Stimulated activated CD4-positive, alpha-beta T cell treated with anti-CD3 and anti-CD28 coated beads, Interleukin-1b, Interleukin-23, amount 100 ng/mL, for 1 hour (primary cell): ENCODE data around the gene NLRC5.
A peak's percentile ranks its signal among the peaks of the same experiment; 100 is the strongest.

Source experiments
- DNase-seq, 2 donors: peaks; one replicate each; pipeline ENCODE4 v3.0.0-alpha.2; 2020; ENCODE audit warnings: low read depth in 2 of 2

NLRC5 gene

DNA sequence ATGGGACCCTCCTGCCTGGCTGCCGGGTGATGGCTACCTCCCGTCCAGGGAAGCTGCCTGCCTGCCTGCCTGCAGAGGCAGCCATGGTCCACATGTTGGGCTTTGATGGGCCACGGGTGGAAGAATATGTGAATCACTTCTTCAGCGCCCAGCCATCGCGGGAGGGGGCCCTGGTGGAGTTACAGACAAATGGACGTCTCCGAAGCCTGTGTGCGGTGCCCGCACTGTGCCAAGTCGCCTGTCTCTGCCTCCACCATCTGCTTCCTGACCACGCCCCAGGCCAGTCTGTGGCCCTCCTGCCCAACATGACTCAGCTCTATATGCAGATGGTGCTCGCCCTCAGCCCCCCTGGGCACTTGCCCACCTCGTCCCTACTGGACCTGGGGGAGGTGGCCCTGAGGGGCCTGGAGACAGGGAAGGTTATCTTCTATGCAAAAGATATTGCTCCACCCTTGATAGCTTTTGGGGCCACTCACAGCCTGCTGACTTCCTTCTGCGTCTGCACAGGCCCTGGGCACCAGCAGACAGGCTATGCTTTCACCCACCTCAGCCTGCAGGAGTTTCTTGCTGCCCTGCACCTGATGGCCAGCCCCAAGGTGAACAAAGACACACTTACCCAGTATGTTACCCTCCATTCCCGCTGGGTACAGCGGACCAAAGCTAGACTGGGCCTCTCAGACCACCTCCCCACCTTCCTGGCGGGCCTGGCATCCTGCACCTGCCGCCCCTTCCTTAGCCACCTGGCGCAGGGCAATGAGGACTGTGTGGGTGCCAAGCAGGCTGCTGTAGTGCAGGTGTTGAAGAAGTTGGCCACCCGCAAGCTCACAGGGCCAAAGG lies 36.8 kb downstream of the NLRC5 start:
- no peak for DNase-seq

DNA sequence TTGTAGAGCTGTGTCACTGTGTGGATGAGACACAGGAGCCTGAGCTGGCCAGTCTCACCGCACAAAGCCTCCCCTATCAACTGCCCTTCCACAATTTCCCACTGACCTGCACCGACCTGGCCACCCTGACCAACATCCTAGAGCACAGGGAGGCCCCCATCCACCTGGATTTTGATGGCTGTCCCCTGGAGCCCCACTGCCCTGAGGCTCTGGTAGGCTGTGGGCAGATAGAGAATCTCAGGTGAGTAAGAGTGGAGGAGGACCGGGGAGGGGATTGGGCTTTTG lies 37.4 kb downstream of the NLRC5 start:
- DNase-seq = no peak

DNA sequence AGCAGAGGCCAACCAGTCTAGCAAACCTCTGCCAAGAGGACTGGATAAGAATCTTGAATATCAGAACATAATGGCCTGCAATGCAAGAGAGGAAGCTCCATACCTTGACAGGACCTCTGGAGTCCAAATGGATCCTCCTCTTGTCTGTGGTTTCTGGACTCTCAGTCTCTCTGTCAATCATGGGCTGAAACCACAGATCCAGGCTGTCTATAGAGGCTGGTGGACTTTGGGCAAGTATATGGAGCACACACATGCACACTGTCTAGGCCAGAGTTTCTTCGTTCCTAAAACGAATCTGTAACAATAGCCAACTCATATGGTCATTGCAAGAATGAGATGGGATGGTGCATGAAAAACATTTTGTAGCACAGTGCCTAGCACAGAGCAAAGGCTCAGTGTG lies 37.7 kb downstream of the NLRC5 start:
- no peak for DNase-seq

DNA sequence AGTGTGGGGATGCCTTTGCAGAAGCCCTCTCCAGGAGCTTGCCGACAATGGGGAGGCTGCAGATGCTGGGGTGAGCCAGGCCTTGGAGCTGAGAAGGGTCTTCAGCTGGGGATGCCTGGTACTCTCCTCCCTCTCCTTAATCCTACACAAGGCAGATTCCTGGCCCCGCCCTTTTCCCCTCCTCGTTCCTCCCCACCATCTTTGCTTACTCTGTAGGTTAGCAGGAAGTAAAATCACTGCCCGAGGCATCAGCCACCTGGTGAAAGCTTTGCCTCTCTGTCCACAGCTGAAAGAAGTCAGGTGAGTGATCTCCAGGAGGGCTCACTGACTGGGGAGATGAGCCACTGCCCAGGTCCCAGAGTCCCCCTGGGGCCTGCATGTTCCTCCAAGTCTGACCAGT lies 38.7 kb downstream of the NLRC5 start:
- no peak for DNase-seq

DNA sequence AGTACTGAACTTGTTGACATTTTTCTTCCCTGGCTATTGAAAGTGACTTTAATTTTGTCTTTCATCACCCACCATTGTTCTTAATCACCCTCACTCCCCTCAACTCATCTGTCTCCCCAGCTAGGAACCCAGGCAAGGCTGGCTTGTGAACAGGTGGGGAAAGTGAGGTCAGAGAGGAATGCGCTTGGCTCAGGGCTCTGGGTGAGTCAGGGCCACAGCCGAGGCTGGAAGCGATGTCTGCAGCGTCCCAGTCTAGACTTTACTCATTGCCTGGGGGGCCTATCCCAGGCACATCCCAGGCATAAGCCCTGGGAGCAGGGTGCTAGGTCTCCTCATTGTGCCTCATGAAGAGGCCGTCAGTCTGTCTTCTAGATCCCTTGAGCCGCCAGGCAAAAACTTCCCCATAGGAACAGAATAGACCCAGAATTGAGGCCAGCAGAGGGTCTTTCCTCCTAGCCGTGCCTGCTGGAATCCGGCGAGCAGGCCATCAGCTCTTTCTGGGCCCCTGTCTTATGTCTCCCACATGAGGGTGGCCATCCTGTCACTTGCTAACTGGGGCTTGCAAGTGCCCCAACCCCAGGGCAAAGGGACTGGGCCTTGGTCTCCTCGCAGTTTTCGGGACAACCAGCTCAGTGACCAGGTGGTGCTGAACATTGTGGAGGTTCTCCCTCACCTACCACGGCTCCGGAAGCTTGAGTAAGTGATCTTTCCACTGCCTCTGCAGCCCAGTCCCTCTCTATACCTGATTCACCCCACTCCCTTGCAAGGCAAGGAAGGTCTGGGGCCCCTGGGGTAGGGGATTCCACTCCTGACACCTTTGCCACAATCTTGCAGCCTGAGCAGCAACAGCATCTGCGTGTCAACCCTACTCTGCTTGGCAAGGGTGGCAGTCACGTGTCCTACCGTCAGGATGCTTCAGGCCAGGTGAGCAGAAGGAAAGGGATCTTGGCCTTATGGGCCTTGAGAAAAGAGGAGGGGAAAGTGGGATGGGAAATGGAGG lies 40.1 kb downstream of the NLRC5 start:
- no peak for DNase-seq

DNA sequence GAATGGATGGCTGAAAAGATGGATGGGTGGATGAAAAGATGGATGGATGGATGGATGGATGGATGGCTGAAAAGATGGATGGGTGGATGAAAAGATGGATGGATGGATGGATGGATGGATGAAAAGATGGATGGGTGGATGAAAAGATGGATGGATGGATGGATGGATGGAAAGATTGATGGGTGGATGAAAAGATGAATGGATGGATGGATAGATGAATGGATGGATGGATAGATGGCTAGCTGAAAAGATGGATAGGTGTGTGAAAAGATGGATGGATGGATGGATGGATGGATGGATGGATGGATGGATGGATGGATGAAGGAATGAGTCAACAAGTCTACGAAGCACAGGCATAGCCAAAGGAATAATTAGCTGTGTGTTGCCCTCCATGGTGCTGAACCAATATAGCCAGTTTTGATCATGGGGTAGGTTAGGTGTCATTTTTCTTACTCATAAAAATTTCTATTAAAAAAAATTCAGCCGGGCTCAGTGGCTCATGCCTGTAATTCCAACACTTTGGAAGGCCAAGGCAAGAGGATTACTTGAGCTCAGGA lies 41.1 kb downstream of the NLRC5 start:
- no peak for DNase-seq

DNA sequence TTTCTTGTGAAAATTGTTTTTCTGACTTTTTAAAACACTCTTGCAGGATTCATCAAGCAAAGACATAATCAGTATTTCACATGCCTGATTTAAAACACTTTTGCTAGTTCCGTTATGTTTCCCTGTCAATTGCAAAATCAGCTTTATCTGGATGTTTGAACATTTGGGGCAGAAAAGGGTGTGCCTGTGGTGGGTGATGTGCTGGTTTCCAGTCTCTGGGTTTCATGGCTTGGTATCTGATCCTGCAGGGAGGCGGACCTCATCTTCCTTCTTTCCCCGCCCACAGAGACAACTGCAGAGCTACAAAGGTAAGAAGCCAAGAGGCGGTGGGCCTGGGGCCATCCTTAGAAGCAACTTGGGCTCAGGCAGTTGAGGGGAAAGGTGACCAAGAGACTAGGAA lies 41.8 kb downstream of the NLRC5 start:
- DNase-seq = no peak

DNA sequence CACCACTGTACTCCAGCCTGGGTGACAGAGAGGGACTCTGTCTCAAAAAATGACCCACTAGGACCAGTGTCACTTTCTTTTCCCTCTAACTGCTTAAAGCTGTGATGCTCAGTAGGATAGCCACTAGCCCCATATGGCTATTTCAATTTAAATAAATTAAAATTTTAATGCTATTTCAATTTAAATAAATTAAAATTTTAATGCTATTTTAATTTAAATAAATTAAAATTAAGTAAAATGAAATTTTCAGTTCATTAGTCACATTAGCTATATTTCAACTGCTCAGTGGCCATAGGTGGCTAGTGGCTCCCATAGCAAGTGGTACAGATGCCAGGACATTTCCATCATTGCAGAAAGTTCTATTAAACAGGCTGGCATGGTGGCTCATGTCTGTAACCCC lies 43.0 kb downstream of the NLRC5 start:
- DNase-seq = no peak

DNA sequence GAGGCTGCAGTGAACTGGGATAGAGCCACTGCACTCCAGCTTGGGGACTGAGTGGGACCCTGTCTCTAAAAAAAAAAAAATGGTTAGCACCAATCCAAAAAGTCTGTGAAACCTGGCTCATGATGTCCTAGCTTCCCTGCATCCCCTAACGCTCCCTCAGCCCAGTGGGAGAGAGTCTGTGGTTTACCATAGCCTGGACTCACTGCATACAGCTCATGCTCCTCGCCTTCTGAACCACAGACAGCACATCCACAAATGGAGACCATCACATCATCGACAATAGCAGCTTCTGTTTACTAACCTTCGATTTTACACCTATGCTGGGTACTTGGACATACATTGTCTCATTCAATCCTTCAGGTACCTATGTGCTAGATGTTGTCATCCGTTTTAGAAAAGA lies 43.6 kb downstream of the NLRC5 start:
- DNase-seq = no peak

DNA sequence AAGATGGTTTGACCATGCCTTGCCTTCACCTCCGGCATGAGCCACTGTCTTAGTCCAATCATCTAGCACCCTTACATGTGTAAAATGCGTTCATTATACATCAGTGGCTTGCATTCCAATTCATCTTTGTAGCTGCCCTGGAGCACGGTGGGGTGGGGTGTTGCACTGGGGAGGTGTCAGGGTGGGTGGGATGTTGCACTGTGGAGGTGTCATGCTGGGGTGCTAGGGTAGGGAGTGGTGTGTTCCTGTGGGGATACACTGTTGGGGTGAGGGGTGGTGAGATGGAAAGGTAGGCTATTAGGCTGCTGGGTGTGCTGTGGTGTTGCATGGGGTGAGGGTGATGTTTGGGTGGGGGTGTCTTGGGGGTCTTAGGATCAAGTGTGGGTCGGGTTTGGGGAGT lies 47.0 kb downstream of the NLRC5 start:
- DNase-seq = no peak

DNA sequence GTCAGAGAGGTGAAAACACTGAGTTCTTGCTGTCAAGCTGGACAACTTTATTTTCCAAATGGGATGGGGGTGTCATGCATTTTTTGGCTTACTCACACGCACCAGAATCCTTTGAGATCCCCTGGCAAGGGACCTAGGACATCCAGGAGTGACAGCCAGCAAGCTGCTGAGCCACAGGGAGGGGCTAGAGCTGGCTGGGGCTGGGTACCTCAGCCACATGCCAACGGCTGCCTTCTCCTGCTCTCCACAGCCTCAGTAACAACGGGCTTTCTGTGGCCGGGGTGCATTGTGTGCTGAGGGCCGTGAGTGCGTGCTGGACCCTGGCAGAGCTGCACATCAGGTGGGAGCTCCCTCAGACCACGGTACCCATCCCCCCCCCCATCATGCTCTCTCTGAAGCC lies 47.6 kb downstream of the NLRC5 start:
- DNase-seq = no peak

DNA sequence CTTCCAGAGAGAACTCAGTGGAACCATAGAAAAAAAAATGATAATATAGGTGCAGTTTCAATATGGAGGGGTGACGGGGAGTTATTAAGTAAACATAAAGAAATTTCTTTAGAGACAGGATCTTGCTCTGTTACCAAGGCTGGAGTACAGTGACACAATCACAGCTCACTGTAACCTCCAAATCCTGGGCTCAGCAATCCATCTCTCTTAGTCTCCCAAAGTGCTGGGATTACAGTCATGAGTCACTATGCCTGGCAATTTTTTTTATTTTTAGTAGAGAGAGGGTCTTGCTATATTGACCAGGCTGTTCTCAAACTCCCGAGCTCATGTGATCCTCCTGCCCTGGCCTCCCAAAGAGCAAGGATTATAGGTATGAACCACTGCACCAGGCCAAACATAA lies 48.8 kb downstream of the NLRC5 start:
- DNase-seq = no peak

DNA sequence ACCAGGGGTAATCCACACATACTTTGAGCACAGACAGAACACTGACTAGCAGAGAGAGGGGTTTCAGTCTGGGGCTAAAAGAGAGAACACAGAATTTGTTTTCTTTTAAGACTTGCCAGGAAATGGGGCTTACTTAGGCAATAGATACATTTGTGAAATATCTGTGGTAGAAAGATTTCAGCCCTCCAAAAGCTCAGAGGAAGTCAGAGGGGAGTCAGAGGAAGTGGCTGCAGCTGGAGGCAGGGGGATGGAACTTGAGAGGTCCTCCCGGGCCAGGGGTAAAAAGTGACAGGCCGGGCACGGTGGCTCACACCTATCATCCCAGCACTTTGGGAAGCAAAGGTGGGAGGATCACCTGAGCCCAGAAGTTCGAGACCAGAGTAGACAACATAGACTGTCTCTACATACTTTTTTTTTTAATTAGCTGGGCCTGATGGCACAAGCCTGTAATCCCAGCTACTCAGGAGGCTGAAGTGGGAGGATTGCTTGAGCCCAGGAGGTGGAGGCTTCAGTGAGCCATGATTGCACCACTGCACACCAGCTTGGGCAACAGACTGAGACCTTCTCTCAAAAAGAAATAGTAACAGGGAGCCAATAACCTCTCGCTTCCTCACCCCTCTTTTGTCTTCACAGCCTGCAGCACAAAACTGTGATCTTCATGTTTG lies 49.9 kb downstream of the NLRC5 start:
- DNase-seq = no peak

DNA sequence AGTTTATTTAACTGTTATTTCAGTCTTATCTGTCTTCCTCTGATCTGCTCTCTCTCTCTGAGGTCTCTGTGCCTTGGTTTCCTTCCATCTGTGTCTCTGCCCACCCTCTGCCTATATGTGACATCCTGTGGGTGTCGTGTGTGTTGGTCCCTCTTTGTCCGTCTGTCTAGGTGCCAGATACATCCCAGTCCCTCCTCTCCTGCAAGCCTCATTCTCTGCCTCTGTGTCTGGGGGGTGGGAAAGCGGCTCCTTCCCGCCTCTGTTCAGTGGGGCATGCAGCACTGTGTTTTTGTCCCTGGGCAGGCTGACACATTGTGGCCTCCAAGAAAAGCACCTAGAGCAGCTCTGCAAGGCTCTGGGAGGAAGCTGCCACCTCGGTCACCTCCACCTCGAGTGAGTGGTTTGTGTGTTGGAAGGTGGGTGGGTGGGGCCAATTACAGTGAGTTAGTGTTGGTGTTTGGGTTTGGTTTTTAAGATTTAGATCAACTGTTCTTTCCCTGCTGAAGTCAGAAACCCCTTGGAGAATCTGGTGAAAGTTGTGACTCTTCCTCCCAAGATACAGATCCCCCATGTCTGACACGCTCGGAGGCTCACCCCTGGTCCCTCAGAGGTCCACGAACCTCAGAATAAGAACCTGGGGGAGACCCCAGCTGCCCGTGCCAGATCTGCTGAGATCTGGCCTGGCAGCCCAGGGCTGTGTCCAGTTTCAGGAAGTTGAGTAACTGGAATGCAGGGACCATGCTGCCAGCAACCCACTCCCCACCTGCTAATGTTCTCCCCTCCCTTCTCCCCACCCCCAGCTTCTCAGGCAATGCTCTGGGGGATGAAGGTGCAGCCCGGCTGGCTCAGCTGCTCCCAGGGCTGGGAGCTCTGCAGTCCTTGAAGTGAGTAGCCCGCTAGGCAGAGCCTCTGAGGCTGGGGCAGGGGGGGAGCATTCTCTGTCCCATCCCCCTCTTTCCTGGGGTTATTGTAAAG lies 52.1 kb downstream of the NLRC5 start:
- peak; percentile 61 to 64 for DNase-seq

DNA sequence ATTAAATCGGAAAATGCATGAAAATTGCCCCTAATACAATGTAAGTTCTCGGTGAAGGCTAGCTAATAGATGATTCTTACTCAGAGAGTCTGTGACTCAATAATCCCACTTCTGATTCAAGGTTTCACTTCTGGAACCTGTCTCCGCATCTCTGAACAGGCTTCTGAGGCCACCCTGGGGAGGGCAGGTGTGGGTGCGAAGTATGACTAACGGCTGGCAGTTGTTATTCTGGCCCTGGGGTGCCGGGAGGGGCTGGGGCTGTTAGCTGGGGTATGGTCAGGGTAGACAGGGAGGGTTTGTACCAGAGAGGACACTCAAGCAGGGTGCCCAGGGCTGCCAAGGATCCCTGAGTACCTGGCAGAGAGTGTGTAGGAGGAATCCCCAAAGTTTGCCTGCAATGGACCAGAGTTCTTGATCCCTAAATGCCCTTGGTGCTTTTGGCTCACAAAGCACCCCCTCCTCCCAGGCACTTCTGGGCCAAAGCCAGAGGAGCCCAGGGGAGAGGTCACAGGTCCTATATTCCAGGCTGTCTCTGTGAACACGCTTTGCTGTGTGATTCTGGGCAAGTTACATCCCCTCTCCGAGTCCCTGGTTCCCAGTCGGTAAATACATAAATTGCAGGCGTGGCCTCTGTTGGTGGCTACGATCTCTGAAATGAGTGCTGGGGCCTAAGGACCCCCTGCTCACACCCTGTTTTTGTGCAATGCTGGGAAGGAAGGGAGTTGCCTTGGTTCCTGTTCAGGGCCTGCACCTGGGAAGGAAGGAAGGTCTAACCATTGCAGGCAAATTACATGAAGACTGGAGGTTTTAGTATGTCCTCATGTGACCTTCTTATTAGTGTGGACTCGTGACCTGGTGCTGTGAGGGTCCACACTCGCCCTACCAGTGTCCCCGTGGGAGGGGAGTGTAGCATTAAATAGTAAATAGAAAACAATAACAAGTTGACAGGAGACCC lies 53.1 kb downstream of the NLRC5 start:
- DNase-seq = peak; percentile 55 to 57

DNA sequence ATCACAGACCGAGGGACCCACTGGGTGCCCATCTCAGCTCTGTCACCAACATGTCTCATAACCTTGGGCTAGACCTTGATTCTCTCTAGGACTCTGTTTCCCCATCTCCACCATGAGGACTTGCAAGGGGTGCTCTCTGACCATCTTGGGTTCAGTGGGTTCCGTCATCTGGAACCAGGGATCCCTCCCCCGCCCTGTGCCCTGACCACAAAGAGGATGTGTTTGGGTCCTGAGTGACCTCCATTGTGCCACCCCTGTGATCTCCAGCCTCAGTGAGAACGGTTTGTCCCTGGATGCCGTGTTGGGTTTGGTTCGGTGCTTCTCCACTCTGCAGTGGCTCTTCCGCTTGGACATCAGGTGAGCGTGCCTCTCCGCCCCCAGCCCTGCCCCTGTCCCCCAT lies 53.9 kb downstream of the NLRC5 start:
- no peak for DNase-seq

DNA sequence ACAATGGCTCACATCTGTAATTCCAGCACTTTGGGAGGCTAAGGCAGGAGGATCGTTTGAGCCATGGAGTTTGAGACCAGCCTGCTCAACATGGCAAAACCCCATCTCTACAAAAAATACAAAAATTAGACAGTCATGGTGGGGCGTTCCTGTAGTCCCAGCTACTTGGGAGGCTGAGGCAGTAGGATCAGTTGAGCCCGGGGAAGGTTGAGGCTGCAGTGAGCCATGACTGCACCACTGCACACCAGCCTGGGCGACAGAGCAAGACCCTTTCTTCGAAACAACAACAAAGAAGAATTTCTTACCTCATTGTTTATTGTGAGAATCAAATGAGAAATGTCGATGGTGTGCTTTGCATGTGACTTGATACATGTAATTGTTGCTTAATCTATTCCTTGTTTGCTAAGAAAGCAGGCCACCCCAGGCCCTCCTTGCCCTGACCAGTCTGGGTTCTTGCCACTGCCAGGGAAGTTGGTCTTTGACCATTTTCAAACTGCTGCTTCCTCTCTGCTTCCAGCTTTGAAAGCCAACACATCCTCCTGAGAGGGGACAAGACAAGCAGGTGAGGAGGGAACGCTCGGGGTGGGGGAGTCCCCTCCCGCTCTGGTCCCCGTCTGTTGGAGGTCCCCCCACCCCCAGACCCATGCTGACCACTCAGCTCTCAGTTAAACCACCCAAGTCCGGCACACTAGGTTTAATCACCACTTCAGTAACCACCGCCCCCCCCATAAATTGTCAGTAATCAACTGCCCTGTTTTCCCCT lies 55.8 kb downstream of the NLRC5 start:
- DNase-seq = no peak

DNA sequence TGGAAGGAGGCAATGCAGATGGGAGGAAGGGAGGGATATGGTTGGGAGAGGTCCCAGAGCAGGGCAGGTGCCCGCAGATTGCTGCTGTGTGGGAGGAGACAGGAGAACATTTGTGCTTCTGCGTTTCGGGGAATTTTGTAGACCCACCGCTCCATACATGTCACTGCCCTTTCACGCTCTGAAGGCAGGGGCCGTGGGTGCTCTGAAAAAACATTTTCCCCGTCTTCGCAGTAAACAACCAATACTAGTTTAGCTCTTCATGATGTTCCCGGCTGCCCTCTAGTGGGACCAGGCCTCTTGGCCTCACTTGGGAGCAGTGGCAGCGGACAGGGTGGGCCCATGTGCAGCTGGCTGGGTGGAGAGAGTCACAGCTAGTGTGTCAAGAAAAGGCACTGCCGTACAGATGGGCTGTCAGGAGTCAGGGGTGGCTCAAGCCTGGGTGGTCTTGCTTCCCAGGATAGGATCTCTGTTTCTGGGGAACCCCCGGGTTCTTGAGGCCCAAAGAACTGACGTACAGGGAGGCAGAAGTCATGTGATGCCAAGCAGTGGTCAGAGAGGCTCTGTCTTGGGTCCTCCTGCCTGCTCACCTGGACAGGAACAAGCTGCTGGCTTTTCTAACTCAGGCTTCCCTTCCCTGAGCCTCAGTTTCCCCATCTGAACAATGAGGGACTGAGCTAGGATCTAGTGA lies 56.5 kb downstream of the NLRC5 start:
- no peak for DNase-seq
